Endothelial cell (in vitro differentiated cells): ENCODE data around the gene SMARCC1. TPM values are rescaled to one million over a fixed set of nuclear protein-coding genes. Genes with fewer than 3 reads are reported as not detected.

Experiments used
- DNase-seq: peaks from one replicate; pipeline ENCODE4 v3.0.0; 2021; ENCODE audit warnings: low spot score
- H3K27ac Mint-ChIP-seq: one replicate; pipeline ENCODE4 v1.8.0; 2021; ENCODE audit warnings: mixed read lengths, inconsistent platforms; ENCODE audit not compliant: unreplicated experiment
- H3K27me3 Mint-ChIP-seq: one replicate; pipeline ENCODE4 v1.8.0; 2021; ENCODE audit warnings: mild to moderate bottlenecking, moderate library complexity, mixed read lengths, inconsistent platforms; ENCODE audit not compliant: unreplicated experiment
- H3K36me3 Mint-ChIP-seq: one replicate; pipeline ENCODE4 v1.8.0; 2021; ENCODE audit warnings: mild to moderate bottlenecking, low read depth, mixed read lengths, inconsistent platforms; ENCODE audit not compliant: unreplicated experiment
- H3K4me1 Mint-ChIP-seq: one replicate; pipeline ENCODE4 v1.8.0; 2021; ENCODE audit warnings: mild to moderate bottlenecking, mixed read lengths, inconsistent platforms; ENCODE audit not compliant: unreplicated experiment
- H3K4me3 Mint-ChIP-seq: one replicate; pipeline ENCODE4 v1.8.0; 2021; ENCODE audit warnings: mild to moderate bottlenecking, mixed read lengths, inconsistent platforms; ENCODE audit not compliant: unreplicated experiment
- H3K9me3 Mint-ChIP-seq: one replicate; pipeline ENCODE4 v1.8.0; 2021; ENCODE audit warnings: mixed read lengths, inconsistent platforms; ENCODE audit not compliant: unreplicated experiment
- total RNA-seq: library from RNA; stranded (reverse); fragmentation: NEBNext Ultra II Directional; extraction: Animal tissue kit (Norgen Biotek cat#: 25700); gene quantifications from one replicate; pipeline ENCODE4 v1.2.1, GENCODE V29; 2021; ENCODE audit not compliant: unreplicated experiment
- TF ChIP-seq, protein P1 (sequence below): fragments of 200-600 bp; sonication (generic); IDR thresholded peaks from one replicate; pipeline ENCODE4 v1.5.0; 2021; ENCODE audit warnings: antibody characterized with exemption; ENCODE audit not compliant: unreplicated experiment

SMARCC1 gene
- total RNA-seq, 1 donor from 2014 or later = 138 TPM

DNA sequence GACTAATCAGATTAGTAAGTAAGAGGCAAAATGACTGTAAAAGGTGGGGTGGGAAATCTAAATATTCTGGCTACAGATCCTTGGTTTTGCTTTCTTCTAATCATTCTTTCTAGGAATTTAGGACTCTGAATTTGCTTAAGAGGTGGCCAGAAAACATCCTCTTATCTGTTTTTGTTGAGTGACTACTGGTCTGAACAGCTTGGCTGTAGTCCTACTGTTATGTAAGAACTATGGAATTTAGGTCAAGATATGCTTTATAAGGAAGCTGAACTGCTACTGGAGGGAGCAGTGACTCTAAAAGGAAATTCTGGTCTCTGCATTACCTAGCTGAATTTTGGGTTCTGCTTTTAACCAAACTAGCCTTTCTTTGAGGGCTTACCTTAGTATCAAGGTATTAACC lies 169.5 kb downstream of the SMARCC1 start:
- TF ChIP-seq, protein P1, sequence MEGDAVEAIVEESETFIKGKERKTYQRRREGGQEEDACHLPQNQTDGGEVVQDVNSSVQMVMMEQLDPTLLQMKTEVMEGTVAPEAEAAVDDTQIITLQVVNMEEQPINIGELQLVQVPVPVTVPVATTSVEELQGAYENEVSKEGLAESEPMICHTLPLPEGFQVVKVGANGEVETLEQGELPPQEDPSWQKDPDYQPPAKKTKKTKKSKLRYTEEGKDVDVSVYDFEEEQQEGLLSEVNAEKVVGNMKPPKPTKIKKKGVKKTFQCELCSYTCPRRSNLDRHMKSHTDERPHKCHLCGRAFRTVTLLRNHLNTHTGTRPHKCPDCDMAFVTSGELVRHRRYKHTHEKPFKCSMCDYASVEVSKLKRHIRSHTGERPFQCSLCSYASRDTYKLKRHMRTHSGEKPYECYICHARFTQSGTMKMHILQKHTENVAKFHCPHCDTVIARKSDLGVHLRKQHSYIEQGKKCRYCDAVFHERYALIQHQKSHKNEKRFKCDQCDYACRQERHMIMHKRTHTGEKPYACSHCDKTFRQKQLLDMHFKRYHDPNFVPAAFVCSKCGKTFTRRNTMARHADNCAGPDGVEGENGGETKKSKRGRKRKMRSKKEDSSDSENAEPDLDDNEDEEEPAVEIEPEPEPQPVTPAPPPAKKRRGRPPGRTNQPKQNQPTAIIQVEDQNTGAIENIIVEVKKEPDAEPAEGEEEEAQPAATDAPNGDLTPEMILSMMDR = no peak
- peaks cover 5% of the 10 kb centered on the region for H3K4me1 Mint-ChIP-seq
- H3K36me3 Mint-ChIP-seq = peaks cover 40% of the 10 kb centered on the region
- DNase-seq = no peak
- H3K4me3 Mint-ChIP-seq = no peak overlapping the region
- no peaks in the 10 kb centered on the region for H3K9me3 Mint-ChIP-seq
- no peaks in the 10 kb centered on the region for H3K27me3 Mint-ChIP-seq
- H3K27ac Mint-ChIP-seq = peak overlapping the region; percentile 19

DNA sequence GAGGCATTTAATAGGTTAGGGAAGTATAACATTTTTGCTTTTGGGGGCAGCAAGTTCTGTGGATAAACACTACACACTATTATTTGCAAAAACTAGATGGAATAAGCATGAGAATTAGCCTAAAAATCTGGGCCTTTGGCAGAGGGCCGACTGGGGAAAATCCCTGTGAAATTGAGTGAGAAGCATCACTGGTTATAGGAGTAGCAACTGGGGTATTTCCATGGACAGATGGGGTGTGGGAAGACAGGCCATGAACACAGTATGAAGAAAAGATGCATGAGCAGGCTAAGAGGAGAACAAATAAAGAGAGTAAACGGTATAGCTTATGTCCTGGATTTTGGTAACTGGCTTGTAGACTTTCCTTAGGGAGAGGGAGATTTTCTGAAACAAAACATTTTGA lies 170.1 kb downstream of the SMARCC1 start:
- peak overlapping the region; percentile 19 for H3K27ac Mint-ChIP-seq
- H3K27me3 Mint-ChIP-seq = no peaks in the 10 kb centered on the region
- TF ChIP-seq, protein P1 = no peak
- H3K4me1 Mint-ChIP-seq = peaks cover 5% of the 10 kb centered on the region
- H3K4me3 Mint-ChIP-seq = no peak overlapping the region
- peaks cover 37% of the 10 kb centered on the region for H3K36me3 Mint-ChIP-seq
- DNase-seq = no peak
- no peaks in the 10 kb centered on the region for H3K9me3 Mint-ChIP-seq

DNA sequence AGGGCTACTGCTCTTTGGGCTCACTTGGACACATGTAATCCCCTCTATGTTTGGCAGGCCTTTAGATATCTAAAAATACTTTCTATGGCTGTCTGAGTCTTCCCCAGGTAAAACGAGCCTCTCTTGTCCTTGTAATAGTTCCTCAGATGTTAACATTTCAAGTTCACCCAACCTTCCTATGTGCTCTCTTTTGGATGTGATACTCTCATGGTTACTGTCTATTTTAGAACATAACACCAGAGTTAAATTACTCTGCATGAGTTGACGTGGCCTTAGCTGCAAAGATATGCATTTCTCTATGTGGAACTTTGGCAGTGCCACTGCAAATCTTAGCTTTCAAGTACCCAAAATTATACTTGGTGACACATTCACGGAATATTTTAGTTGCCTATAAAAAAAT lies 171.1 kb downstream of the SMARCC1 start:
- Mint-ChIP-seq H3K4me3 (peak overlapping the region; percentile 53), H3K36me3 (peaks cover 40% of the 10 kb centered on the region), H3K27me3 (no peaks in the 10 kb centered on the region), H3K27ac (peak overlapping the region; percentile 53), H3K9me3 (no peaks in the 10 kb centered on the region), H3K4me1 (peaks cover 5% of the 10 kb centered on the region)
- TF ChIP-seq, protein P1 = no peak
- DNase-seq = no peak

DNA sequence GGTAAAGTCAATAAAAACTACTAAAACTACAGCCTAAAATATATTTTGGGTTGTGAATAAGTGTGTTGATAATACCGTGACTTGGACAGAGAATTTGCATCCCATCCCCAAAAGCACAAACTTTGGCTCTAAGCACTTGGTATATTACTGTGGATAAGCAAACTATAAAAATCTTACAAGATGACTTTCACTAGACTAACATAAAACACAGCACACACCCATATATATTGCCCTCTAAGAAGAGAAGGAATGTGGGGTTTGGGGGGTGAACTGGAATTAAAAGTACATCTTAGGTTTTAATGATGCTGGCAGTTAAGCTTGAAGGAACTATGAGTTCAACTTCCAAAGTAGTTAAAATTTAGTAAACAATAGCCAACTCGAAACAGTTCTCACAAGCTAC lies 174.4 kb downstream of the SMARCC1 start:
- TF ChIP-seq, protein P1 = no peak
- H3K27ac Mint-ChIP-seq = no peak overlapping the region
- H3K36me3 Mint-ChIP-seq = peaks cover 52% of the 10 kb centered on the region
- DNase-seq = no peak
- H3K9me3 Mint-ChIP-seq = no peaks in the 10 kb centered on the region
- H3K27me3 Mint-ChIP-seq = no peaks in the 10 kb centered on the region
- H3K4me3 Mint-ChIP-seq = no peak overlapping the region
- H3K4me1 Mint-ChIP-seq = peaks cover 5% of the 10 kb centered on the region

DNA sequence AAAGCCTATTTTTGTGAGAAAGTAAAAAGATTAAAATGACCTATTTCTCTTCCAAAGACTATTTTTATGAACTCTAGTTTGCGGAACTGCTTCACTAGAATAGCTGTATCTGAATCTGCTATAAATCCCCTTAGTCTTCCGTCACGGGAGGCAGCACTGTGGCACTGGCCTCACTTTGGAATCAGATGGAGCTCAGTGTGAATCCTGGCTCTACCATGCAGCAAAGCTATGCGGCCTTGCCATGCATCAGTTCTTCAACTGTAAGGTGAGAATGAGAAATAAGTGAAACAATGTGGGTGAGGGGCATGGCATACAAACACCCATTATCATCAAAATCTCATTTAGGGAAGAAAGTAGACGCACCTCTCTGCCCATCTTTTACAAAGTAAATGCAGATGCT lies 175.5 kb downstream of the SMARCC1 start:
- TF ChIP-seq, protein P1 = no peak
- Mint-ChIP-seq H3K36me3 (peaks cover 44% of the 10 kb centered on the region), H3K27me3 (no peaks in the 10 kb centered on the region), H3K9me3 (no peaks in the 10 kb centered on the region), H3K27ac (no peak overlapping the region), H3K4me1 (peaks cover 5% of the 10 kb centered on the region), H3K4me3 (no peak overlapping the region)
- DNase-seq = no peak
